ENCODE measurements around the gene DDX10. TPM values are rescaled to one million over a fixed set of nuclear protein-coding genes. Genes with fewer than 3 reads are reported as not detected.
A peak's percentile ranks its signal among the peaks of the same experiment; 100 is the strongest.

The DDX10 gene
- total and polyA plus RNA-seq, 9 of the 15 experiments (the other 6 are each of a cell fraction or from before 2014, with no cell fraction given) = 33.9 to 94.6 (median 50.7) TPM

- H4K20me1 ChIP-seq (replicated peaks; ENCODE audit: control insufficient read depth, insufficient read depth, low read length) = no peaks in the 10 kb centered on the region
- TF ChIP-seq ZNF76 (CRISPR knock-in tag; IDR thresholded peaks at IDR 0.05; ENCODE audit: borderline replicate concordance) (no peak), NFIC (IDR thresholded peaks at IDR 0.05) (0 out of 2 replicates have a peak, but pooled peaks have one; percentile 22)
- H3K9ac ChIP-seq (ENCODE audit: insufficient read depth in 1 of 2, low read depth in 2 of 2, low read length in 2 of 2) = no peak overlapping the region
- H3K27ac ChIP-seq (ENCODE audit: extremely low read depth, low read depth, low read length) = no peak overlapping the region
- no peak for DNase-seq (ENCODE audit: extremely low read depth in 1 of 4, low spot score in 3 of 4)
- no peaks in the 10 kb centered on the region for H3K27me3 ChIP-seq (ENCODE audit: control insufficient read depth in 2 of 2, insufficient read depth in 2 of 2, low read length in 2 of 2)
- 92% methylated on average over 1 of the region's 1 CpG for WGBS (ENCODE audit: insufficient coverage, low coverage, missing lambda C conversion rate)
- POLR2A ChIA-PET = no interaction called here
- 0 out of 3 replicates have a peak, but pooled peaks cover 3% of the 10 kb centered on the region for H3K36me3 ChIP-seq (ENCODE audit: control insufficient read depth, insufficient read depth, low read length)
- FAIRE-seq = no peak
- H3K9me1 ChIP-seq (ENCODE audit: control insufficient read depth, insufficient read depth, low read length) = no peaks in the 10 kb centered on the region
- intact Hi-C loops (cut with micrococcal nuclease) (no loop called here), in situ Hi-C loops (cut with MboI) (no loop called here)
- H3K9me3 ChIP-seq (replicated peaks; ENCODE audit: control insufficient read depth, insufficient read depth, low read depth, low read length) = no peaks in the 10 kb centered on the region
- no peaks in the 10 kb centered on the region for H3K79me2 ChIP-seq (ENCODE audit: control insufficient read depth, insufficient read depth, low read length)
- no peak overlapping the region for H3K4me2 ChIP-seq (ENCODE audit: insufficient read depth, low read length)
- no peak overlapping the region for H2AFZ ChIP-seq (ENCODE audit: low read depth, low read length)
- no TSS peak for BruUV-seq (replicated peaks)
- ATAC-seq = no peak
- H3K4me1 ChIP-seq (replicated peaks in 1 of 2; ENCODE audit: control insufficient read depth in 2 of 2, insufficient read depth in 2 of 2, low read length in 2 of 2) = no peaks in the 10 kb centered on the region; a peak in 1 of 5 replicates
- no peak overlapping the region for H3K4me3 ChIP-seq
- CTCF ChIA-PET (ENCODE audit: low intra/inter-chr PET ratio) = no interaction called here
These were observed 198.7 kb downstream of the DDX10 start for GRCh38 chr11:108863528-108863927.

DNA sequence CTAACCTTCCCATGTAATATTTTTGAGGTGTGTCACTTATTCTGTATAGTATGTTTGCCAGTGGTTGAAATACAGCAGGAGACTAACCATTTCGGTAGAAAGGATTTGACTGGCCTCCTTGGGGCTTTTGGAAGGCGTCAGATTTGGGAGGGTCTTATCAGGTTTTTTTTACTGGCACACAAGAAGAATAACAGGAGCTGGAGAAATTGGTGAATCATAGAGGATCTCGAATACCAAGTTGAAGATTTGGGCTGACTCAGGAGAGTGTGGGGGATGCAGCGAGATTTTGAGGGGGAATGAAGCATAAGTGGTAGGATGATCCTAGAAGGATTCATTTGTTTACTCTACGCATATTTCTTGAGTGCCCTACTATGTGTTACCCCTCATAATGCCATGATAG is 200.5 kb downstream of the DDX10 start:
- ATAC-seq (no peak), DNase-seq (ENCODE audit: extremely low read depth in 1 of 4, low spot score in 3 of 4) (no peak), FAIRE-seq (no peak)
- H3K9ac ChIP-seq (ENCODE audit: insufficient read depth in 1 of 2, low read depth in 2 of 2, low read length in 2 of 2) = no peak overlapping the region
- H3K4me2 ChIP-seq (ENCODE audit: insufficient read depth, low read length) = no peak overlapping the region
- 83% methylated on average over 5 of the region's 5 CpGs for WGBS (ENCODE audit: insufficient coverage, low coverage, missing lambda C conversion rate)
- TF ChIP-seq ESRRA (IDR thresholded peaks at IDR 0.05; ENCODE audit: borderline replicate concordance, low read depth) = no peak
- TF ChIP-seq MAX (CRISPR knock-in tag; IDR thresholded peaks at IDR 0.05) = no peak
- H3K27ac ChIP-seq (ENCODE audit: extremely low read depth, low read depth, low read length) = no peak overlapping the region
- no peaks in the 10 kb centered on the region for H3K27me3 ChIP-seq (ENCODE audit: control insufficient read depth in 2 of 2, insufficient read depth in 2 of 2, low read length in 2 of 2)
- no peaks in the 10 kb centered on the region for H3K9me3 ChIP-seq (replicated peaks; ENCODE audit: control insufficient read depth, insufficient read depth, low read depth, low read length)
- no peaks in the 10 kb centered on the region for H3K9me1 ChIP-seq (ENCODE audit: control insufficient read depth, insufficient read depth, low read length)
- ChIA-PET POLR2A (no interaction called here), CTCF (ENCODE audit: low intra/inter-chr PET ratio) (no interaction called here)
- in situ Hi-C loops (cut with MboI) (no loop called here), intact Hi-C loops (cut with micrococcal nuclease) (no loop called here)
- no peak overlapping the region for H3K4me3 ChIP-seq
- H3K4me1 ChIP-seq (replicated peaks in 1 of 2; ENCODE audit: control insufficient read depth in 2 of 2, insufficient read depth in 2 of 2, low read length in 2 of 2) = no peaks in the 10 kb centered on the region; a peak in 1 of 5 replicates
- no peaks in the 10 kb centered on the region for H4K20me1 ChIP-seq (replicated peaks; ENCODE audit: control insufficient read depth, insufficient read depth, low read length)
- no peaks in the 10 kb centered on the region for H3K36me3 ChIP-seq (ENCODE audit: control insufficient read depth, insufficient read depth, low read length)
- H2AFZ ChIP-seq (ENCODE audit: low read depth, low read length) = no peak overlapping the region
- H3K79me2 ChIP-seq (ENCODE audit: control insufficient read depth, insufficient read depth, low read length) = no peaks in the 10 kb centered on the region
- no TSS peak for BruUV-seq (replicated peaks)
